Activated CD4-positive, CD25-positive, alpha-beta regulatory T cell treated with anti-CD3 and anti-CD28 coated beads, Interleukin-2, amount 50 U/mL, for 24 hours (primary cell): ENCODE measurements around the gene TMEM115.

Experiments
- ATAC-seq, 2 donors: fragments of 150-1000 bp; cut with Tn5 transposase; one replicate each; pipeline ENCODE4 v1.10.0; 2021; ENCODE audit warnings: mild to moderate bottlenecking in 1 of 2, moderate library complexity in 1 of 2

Gene TMEM115, protein sequence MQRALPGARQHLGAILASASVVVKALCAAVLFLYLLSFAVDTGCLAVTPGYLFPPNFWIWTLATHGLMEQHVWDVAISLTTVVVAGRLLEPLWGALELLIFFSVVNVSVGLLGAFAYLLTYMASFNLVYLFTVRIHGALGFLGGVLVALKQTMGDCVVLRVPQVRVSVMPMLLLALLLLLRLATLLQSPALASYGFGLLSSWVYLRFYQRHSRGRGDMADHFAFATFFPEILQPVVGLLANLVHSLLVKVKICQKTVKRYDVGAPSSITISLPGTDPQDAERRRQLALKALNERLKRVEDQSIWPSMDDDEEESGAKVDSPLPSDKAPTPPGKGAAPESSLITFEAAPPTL

DNA sequence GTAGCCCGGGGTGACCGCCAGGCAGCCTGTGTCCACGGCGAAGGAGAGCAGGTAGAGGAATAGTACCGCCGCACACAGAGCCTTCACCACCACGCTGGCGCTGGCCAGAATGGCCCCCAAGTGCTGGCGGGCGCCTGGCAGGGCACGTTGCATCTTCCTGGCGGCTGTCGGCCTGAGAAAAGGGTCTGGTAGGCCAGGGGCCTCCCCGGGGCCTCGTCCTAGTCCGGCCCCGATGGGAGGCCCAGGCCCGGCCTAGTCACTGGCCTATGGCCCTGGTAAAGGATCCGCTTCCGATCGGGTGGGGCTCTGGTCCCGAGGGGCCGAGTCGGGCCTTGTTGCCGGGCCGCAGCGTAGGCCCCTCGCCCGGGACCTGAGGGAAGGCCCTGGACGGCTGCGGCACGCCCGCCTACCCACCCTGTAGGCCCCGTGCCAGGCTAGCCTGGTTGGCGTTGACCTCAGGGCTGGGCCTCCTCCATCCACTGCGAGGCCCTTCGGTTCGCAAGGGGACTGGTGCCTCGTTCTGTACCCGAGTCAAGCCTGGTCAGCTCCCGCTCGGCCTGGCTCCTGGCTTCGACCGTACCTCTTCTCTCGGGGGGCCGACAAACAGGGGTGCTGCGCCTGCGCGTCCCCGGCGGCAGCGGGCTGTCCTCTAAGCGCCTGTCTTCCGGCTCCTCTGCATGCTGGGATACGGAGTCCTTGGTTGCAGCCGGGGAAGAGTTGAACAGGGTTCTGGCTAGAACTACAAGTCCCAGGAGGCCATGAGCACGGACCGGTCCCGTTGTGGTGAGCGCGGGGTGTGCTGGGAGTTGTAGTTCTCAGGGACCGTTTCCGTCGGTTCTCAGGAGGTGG lies at the start of gene TMEM115:
Gene TMEM115 (minus strand): TSS at position 611 of the 849 bp plus-strand sequence. CDS start 458 bp downstream, at position 153.
- peak; percentile 100 for ATAC-seq

DNA sequence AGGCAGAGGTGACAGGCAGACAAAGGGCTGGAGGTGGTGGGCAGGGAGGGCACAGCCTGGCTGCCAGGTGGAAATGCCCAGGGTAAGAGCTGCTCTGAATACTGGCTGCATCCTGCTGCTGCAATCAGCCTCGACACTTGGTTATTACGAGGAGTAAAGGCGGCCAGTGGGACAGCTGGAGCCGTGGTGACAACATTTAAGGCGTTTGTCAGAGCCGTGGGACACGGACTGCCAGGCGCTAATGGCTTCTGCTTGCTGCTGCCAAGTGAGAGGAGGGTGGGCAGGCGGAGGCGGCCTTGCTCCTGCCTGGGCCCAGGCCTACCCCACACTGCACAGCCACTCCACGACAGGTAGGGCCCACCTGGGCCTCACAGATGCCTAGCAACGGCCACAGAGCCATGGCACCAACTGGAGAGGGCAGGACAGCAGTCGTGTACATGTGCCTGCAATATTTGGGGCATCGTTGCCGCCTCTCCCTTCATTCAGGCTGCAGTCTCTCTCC lies 49.2 kb upstream of the TMEM115 start:
- no peak for ATAC-seq

DNA sequence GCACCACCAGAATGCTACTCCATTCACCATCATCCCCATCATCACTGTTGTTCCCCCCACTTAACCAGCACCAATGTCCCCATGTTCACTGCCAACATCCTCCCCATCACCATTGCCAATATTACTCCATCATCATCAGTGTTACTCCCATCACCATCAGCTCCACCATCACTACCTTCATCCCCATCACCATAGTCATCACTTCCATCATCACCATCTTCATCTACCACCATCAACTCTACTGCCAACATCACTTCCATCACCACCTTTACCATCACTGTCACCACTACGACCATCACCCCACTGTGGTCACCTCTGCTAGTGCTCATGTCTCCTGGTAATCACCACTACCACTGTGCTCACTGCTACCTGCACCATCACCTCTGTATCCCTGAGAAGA lies 47.2 kb upstream of the TMEM115 start:
- no peak for ATAC-seq

DNA sequence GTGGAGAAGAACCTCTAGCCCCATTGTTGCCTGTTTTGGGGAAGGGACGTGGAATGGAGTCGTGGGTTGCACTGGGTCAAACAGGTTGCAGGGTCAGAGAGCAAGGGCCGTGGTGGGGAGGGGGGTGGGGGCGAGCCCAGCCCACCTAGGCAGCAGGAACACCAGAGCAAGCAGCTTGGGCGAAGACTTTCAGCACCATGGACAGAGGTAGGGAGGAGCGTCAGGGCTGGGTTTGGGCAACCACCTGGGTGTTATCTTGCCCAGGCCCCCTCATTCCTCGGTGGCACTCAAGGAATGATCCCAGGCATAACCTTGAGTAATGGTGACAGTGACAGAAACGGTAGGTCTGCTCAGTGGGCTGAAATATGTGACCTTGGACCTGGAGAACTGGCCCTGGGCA lies 45.9 kb upstream of the TMEM115 start:
- no peak for ATAC-seq

DNA sequence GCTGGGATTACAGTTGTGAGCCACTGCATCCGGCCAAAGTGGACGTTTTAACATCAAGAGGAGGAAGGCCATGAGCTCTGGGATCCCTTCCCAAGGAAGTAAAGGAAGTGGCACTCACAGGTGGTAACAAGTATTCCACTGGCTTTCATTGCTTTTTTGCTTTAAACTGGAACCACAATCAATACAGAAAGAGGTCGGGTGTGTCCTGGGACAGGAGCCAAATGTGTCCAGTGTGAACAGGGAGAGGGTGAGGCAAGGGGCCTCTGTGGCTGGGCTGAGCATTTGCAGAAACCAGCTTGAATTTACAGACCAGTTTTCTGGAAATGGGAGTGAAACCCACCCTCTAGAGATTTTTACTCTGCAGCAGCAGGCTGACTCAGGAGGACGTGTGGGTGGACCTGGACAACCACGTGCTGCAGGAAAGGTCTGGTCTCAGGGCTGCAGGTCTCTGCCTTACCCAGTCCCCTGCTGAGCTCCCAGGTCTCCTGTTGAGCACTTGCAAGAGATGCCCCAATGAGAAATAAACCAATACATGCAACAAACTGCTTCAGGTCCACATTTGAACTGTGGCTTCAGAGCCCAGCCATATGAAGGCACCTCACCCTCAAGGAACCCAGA lies 42.8 kb upstream of the TMEM115 start:
- ATAC-seq: no peak

DNA sequence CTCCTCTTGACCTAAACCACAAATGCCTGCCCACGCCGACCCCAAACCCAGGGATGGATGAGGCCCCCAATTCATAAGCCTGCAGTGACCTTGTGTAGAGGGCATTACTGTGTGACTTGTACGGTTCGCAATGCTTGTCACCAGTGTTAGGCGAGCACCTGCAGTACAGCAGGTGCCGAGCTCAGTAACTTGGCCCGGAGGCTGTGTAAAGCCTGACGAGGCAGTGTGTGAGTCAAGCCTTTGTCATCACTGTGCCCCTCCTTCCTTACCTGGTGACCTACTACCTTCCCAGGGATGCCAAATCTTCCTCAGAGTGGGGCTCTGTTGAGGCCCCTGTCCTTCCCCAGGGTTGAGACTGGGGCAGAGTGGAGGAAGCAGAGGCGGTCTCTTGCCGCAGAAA lies 37.2 kb upstream of the TMEM115 start:
- ATAC-seq: no peak

DNA sequence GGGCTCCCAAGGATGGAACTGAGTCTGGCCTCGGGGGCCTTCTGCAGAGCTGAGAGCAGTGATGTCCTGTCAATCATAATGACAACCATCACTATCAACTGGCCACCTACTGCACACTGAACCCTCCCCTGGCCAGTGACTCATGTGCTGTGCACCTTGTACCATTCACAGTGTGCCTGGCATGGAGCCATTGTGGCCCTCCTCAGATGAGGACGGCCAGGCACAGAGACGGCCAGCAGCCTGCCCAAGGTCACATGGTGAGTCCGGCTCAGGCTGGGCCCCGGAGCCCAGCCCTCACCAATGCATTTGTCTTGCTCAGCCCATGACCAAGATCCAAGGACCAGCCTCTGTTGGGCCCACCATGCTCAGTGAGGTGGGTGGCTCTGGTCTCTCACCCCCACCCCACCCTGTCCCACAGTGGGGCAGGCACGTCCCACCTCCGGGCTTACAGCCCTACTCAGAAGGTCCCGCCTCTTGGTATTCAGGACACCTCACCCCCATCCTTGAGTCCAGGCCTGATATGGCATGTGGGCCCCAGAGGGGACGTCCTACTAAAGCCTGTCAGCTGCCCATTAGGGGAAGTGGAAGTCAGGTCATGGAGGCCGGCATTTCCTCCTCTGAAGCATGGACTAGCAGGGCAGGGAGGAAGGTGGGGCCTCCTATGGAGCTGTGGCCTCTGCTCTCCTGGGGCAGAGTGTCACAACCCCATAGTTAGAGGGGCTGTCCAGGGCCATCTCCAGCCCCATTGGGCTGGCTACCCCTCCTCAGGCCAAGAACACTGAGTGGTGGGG lies 35.9 kb upstream of the TMEM115 start:
- ATAC-seq: no peak

DNA sequence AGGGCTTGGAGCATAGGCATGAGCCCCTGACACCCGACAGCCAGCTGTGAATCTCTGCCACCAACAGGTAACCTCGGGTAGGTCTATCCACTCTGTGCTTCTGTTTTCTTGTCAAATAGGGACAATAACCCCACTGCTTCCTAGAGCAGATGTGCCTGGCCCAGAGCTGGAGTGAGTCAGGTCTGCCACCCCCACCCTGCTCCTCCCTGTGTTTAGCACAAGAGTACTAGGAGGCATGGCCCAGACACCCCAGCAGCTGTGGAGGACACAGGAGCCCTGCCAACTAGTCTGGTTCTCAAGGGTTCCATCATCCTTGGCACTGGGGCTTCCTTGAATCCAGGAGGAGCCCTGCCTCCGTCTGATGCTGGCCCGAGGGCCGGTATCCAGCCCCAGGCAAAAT lies 33.7 kb upstream of the TMEM115 start:
- ATAC-seq: no peak

DNA sequence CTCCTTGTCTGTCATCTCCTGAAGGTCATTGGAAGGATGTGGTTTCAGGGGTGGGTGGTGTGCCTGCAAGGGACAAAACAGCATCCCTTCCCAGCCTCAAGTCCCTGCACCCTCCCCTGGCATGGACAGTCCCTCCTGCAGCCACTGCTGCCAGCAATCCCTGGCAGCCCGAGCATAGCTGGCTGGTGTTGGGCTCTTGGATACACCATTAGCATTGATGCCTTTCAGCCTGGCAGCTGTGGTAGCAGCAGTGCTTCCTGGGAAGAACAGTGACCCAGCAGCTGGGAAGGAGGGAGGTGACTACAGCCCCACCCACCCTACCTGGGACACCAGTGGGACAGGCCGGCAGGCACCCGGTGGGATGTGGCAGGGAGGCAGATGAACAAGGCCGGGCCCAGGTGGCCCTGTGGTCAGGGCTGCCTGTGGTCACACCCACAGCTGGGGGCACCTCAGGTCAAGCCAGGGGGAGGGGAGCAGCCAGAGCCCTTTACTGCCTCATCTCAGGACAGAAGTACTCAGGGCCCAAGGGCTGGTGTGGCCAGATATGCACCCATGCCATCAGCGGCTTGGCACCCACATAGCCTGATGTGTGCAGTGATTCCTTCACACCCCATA lies 32.9 kb upstream of the TMEM115 start:
- no peak for ATAC-seq

DNA sequence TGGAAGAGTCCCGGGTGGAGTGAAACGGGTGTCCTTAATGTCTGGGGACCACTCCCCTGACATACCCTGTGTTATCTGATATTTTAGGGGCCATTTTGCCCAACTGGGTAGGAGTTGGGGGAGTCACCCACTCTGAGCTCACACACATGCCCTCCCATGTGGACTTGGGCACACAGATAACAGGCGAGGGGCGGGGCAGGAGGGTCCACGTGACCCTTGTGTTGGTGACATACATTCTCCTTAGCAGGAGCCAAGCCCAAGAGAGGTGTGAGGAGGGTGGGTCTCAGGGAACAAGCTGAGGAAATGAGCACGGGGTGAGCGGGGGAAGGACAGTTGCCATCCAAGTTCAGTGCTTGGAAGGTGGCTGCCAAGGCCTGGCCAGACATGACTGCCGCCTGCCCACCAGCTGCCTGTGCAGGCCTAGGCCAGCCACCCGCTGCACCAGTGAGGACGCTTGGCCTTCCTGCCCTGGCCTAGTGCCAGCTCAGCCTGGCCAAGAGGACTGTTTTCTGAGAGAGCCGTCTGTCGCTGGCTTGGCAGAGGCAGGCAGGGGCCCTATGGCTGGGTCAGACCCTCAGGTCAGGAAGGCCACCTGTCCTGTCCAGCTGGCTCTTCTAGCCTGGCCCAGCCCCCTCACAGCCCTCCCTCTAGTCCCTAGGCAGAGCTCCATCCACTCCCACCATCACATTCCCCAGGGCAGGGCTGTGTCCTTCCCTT lies 31.3 kb upstream of the TMEM115 start:
- no peak for ATAC-seq

DNA sequence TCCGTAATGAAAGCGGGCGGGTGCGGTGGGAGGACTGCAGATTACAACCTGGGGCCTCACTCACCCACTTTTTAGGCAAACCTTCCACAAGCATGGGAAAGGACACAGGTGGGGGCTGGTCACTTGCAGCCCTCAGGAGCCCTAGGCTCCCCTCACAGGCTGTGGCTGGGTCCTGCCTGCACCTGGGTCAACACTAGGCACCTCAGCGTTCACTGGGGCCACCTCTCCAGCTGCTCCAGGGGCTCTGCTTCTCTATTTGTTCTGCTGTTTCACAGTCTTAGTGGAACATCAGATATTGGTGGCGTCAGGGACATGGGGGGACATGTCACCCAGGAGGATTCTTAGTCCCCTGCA lies 30.1 kb upstream of the TMEM115 start:
- no peak for ATAC-seq

DNA sequence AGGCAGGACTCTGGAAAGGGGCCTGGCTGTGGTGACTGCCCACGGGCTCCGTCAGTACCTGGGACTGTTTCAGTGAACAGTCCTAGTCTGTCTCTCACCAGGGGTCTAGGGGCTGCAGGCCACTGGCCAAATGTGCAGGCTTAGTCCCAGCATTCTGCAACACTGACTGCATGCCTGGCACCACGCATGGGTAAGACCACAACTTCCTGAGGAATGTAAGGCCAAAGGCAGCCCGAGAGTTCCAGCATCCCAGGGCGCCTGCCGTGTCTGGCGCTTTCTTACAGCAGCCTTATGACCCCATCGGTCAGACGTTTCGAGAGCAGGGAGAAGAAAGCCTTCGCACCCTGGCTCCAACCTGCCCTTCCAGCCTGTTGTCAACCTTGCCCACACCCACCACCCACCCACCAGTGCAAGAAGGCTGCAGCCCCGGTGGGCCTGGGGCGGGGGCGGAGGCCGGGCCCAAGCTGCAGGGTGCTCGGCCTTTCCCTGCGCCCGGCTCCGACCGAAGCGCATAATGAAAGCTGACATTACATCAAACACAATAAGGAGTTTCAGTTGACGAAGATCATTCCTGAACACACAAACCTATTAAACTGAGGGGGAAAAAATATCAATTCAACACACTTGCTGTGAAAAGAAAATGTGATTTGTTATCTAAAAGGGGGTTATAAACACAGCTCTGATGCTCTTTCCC lies 29.5 kb upstream of the TMEM115 start:
- no peak for ATAC-seq

DNA sequence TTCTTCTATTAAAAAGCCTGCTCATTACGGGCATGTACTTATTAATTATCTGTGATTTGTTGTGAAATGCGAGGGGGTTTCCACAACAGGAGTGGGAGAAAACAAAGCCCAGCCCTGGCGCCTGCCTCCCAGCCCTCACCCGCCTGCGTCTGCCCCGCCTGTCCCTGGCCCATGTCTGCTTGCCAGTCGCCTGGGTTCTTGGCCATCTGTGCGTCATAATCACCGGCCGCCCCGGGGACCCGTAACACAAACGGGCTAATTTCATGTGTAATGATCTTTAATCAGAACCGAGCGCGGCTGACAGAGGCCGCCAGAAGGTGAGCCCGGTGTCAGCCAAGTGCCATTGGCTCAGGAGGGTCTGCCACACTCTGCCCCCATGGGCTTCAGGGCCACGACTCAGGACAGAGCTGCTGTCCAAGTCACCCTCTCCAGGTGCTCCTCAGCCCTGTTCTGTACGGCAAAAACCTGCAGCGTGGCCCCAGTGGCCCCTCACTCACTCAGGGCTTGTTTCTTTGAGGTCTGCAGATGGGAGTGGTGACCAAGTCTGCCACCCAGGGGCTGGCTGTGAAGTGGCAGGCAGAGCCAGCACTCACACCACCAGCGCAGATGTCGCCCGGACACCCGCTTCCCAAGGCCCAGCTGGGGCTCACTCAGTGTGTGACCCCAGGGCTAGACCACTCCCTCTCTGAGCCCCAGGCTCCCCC lies 28.8 kb upstream of the TMEM115 start:
- ATAC-seq: no peak

DNA sequence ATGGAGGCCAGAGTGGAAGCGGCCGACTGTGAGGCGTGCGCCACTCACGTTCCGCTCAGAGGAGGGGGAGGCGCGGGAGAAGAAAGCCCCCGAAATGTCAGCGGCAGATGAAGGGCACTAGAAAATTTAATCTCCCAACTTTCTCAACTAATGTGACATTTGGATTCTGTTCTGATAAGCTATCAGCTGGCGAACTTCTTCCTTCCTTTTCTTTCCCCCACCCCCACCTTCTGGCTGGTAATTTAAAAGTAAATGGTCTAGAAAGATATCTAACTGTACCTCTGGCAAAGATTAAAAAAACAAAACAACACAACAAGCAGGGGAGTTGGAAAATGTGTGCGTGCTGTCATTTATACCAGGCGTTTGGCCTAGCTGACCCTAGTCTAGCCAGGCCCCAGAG lies 26.4 kb upstream of the TMEM115 start:
- no peak for ATAC-seq

DNA sequence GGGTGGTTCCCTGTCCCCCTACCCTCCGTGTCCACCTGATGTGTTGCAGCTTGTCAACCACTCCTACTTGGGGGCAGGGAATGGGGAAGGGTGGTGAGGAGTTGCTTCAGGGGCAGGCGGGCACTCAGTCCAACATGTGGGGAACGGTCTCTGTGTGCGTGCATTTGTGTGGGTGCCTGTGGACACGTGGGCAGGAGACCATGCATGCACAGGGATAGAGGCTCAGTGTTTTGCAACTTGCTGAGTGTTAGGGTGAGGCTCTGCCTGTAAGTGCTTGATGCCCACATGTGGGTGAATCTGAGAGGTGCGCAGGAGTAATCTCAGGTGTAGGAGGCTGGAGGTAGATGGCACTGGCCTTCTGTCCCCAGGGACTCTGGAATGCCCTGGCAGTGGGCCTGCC lies 24.4 kb upstream of the TMEM115 start:
- no peak for ATAC-seq

DNA sequence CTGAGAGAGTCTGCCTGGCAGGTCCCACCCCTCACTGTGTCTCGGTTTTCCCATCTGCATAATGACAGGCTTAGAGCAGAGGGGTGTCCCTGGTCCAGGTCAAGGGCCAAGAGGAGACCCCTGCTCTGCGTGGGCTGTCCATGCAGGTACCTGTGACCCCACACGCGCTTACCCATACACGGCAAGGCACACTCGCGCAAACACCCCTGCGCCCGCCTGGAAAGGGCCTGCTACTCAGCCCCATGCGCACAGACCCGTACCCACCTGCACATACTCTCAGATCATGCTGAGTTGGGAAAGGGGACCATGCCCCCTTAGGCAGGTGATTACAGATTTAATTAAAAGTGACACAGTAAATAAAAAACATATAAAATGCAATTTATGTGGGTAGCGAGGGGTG lies 23.4 kb upstream of the TMEM115 start:
- ATAC-seq: no peak

DNA sequence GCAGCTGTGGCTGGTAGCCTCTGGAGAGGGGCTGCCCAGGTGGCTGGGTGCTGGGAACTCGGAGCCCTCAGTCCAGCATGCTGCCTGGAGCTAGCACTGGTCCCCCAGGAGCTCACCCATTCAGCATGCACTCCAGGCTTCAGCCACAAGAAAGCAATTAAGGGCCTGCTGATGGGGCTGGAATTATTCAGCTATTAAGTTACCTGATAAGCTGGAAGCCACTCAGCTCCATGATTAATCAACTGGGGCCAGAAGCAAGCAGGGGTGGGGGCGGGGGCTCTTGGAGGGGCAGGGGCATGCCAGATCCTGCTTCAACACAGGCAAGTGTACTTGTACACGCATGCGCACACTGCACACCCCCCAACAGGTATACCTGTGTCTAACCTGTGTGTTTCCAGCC lies 22.1 kb upstream of the TMEM115 start:
- ATAC-seq: no peak

DNA sequence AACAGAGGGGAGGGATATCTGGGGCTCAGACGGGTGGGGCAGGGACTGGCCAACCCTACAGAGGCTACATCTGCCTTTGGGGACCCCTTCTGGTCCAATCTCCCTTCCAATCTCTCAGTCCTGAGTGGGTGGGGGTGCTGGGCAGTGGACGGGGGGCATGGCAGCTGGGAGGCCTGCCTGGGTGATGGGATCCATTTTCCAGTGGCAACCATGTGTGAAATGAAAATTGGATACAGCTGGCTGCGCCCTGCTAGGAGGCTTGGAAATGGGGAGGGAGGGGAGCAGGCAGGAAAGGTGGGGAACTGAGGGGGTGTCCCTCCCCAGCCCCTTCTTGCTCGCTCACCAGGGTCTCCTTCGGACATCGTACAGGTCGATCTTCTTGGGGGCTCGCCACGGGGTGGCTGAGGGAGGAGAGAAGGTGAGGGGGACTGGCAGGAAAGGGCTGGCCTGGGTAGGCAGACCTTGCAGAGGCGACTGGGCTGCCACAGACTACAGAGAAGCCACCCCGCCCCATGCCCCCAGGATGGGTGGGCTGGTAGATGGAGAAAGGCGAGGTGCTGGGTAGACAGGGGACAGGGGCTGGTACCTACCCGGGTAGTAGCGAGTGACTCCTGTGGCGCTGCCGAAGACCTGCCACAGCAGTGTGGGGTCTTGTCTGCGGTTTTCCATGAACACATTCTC lies 21.2 kb upstream of the TMEM115 start:
- no peak for ATAC-seq

DNA sequence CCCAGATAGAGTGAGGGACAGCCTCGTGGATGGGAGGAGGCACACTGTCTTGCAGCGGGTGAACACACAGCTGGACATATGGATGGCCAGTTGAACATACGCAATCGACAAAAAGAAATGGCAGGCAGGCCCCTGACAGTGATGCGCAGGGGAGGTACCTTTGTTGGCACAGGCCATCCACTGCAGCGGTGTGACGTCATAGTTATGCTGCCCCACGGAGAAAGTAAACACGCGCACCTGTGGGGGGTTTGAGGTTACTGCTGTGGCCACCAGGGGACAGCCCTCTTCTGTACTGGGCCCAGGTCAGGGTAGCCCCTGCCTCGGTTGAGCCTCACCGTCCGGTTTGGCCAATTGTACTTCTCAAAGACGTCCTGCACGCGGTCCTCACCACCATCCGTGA lies 19.4 kb upstream of the TMEM115 start:
- ATAC-seq: no peak

DNA sequence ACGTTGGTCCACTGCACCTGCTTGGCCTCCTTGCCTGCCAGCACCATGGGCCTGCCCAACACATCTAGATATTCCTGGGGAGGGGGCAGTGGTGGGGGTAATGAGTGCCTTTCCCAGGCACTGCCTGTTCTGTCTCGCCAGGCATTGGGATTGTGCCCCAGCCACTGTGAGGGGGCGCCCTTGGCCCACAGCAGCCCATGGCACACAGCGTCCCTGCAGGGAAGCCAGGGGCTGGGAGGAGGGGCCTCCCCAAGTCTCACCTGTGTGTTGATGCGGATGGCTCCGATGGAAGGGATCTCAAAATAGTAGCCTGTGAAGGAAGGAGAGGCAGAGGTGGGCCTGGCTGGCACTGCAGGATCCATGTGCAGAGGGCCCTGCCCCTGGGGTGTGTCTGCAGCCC lies 18.7 kb upstream of the TMEM115 start:
- ATAC-seq: no peak
